Panc1 (cell line): ENCODE data around the gene SDK1.

ENCODE experiments used
- CTCF ChIP-seq: fragments of 450-650 bp; IDR thresholded peaks from 2 replicates; pipeline ENCODE4 v1.5.1; 2017; ENCODE audit warnings: mild to moderate bottlenecking
- SIN3A ChIP-seq: IDR thresholded peaks from 2 replicates; pipeline ENCODE4 v1.6.1; 2012; ENCODE audit warnings: low read depth, mild to moderate bottlenecking, low read length, moderate library complexity, borderline replicate concordance; ENCODE audit not compliant: insufficient read depth

- TF ChIP-seq CTCF, result no peak; the same call in 1 of the 2 replicates
- no peak for TF ChIP-seq SIN3A
These were observed 69.2 kb downstream of the SDK1 start for GRCh38 chr7:3370068-3370830.
